Lower lobe of right lung (tissue), 2 donors: ENCODE measurements around the gene FAM199X. TPM values are rescaled to one million over a fixed set of nuclear protein-coding genes. Genes with fewer than 3 reads are reported as not detected.

Experiments
- ATAC-seq, 2 donors: fragments of 200-7000 bp; cut with Tn5 transposase; one replicate each; pipeline ENCODE4 v1.9.1; 2020 to 2022; ENCODE audit warnings: mild to moderate bottlenecking in 2 of 2, moderate library complexity in 2 of 2
- DNase-seq: peaks from one replicate; pipeline ENCODE4 v3.0.0-alpha.2; 2020
- H3K27ac ChIP-seq: fragments of 200-600 bp; one replicate; pipeline ENCODE4 v1.8.0; 2022
- H3K27me3 ChIP-seq: fragments of 200-600 bp; one replicate; pipeline ENCODE4 v1.8.0; 2022; ENCODE audit warnings: low read depth
- H3K36me3 ChIP-seq: fragments of 200-600 bp; one replicate; pipeline ENCODE4 v1.8.0; 2022; ENCODE audit warnings: mild to moderate bottlenecking
- H3K4me1 ChIP-seq: fragments of 200-600 bp; one replicate; pipeline ENCODE4 v1.8.0; 2022
- H3K4me3 ChIP-seq: fragments of 200-600 bp; one replicate; pipeline ENCODE4 v1.8.0; 2022; ENCODE audit warnings: mild to moderate bottlenecking
- H3K9me3 ChIP-seq: fragments of 200-600 bp; one replicate; pipeline ENCODE4 v1.8.0; 2022
- intact Hi-C: fragments of 100-400 bp; cut with DNase I; formaldehyde crosslinking; loops from one replicate; pipeline ENCODE4 v1.11.0; 2022
- long read RNA-seq: library from polyadenylated mRNA; unstranded; transcript quantifications from one replicate; pipeline ENCODE4 v2.0.0, GENCODE V29; 2021
- total RNA-seq: library from RNA; stranded (reverse); fragmentation: NEBNext Ultra II Directional; extraction: Animal tissue kit (Norgen Biotek cat#: 25700); gene quantifications from one replicate; pipeline ENCODE4 v1.2.1, GENCODE V29; 2021
- TF ChIP-seq, protein P1 (sequence below): fragments of 200-600 bp; IDR thresholded peaks from one replicate; pipeline ENCODE4 v1.8.0; 2022; ENCODE audit warnings: antibody characterized with exemption, mild to moderate bottlenecking
- donor health status: DM: no; HTN: yes; CAD: no; lungs with severe emphysema.

FAM199X gene
- 16.6 TPM for total RNA-seq
- long read RNA-seq, full-length matches to known transcripts: 22 of 30 reads
- long read RNA-seq, partial matches to known transcripts: 5 of 30 reads
- long read RNA-seq, other reads (novel, unspliced or antisense): 3 of 30 reads

DNA sequence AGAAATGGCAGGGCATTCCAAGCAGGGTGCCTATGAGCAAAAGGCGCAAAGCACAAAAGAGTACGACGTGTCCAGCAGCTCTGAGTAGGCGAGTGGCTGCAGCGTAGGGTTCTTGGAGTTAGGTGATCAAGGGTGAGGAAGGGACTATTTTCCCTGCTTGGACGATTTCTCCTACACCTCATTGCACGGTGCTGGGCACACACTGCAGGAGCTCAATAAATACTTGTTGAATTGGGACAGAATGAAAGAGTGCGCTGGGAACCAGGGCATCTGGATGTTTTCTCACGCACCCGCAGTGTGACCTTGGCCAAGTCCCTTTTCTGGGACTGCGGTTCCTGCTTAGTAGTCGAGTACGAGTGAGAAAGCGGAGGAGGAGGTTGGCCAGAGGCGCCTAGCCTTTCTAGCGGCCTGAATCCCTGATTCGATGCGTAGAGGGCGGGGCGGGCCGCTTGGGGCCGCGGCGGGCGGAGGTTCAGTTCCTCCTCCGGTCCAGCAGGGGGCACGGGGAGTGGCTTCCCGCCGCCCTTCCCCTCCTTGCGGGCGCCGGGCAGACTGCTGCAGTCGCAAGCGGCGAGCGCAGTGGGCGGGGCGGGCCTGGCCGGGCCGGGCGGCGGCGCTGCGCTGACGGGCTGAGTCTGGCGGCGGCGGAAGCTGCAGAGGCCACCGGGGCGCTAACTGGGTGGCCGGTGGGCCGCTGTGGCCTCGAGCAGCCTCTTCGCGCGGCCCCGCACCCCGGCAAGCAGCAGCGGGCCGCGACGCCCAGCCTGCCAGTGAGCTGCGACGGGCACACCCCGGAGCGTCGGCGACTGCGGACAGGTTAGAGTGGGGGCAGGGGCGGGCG is at the start of gene FAM199X:
Gene FAM199X (plus strand): TSS at position 560 of the 841 bp plus-strand sequence. CDS start 333 bp downstream, outside the sequence.
- no peaks in the 10 kb centered on the region for H3K36me3 ChIP-seq
- TF ChIP-seq, protein P1, sequence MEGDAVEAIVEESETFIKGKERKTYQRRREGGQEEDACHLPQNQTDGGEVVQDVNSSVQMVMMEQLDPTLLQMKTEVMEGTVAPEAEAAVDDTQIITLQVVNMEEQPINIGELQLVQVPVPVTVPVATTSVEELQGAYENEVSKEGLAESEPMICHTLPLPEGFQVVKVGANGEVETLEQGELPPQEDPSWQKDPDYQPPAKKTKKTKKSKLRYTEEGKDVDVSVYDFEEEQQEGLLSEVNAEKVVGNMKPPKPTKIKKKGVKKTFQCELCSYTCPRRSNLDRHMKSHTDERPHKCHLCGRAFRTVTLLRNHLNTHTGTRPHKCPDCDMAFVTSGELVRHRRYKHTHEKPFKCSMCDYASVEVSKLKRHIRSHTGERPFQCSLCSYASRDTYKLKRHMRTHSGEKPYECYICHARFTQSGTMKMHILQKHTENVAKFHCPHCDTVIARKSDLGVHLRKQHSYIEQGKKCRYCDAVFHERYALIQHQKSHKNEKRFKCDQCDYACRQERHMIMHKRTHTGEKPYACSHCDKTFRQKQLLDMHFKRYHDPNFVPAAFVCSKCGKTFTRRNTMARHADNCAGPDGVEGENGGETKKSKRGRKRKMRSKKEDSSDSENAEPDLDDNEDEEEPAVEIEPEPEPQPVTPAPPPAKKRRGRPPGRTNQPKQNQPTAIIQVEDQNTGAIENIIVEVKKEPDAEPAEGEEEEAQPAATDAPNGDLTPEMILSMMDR: peak; percentile 69
- peaks cover 9% of the 10 kb centered on the region for H3K4me1 ChIP-seq
- no peaks in the 10 kb centered on the region for H3K9me3 ChIP-seq
- peak; percentile 94 for DNase-seq
- peak within 1 kb of the TSS; percentile 88 for H3K27ac ChIP-seq
- intact Hi-C loops: no loop called here
- H3K27me3 ChIP-seq: no peaks in the 10 kb centered on the region
- ATAC-seq: peak; percentile 99 to 100
- peak within 1 kb of the TSS; percentile 78 for H3K4me3 ChIP-seq

GRCh38 chrX:104117759-104118158 is 48.5 kb upstream of the FAM199X start:
- DNase-seq: no peak

GRCh38 chrX:104118765-104119164 is 47.5 kb upstream of the FAM199X start:
- ATAC-seq (no peak), DNase-seq (no peak)
- H3K4me3 ChIP-seq: no peak overlapping the region
- intact Hi-C loops: no loop called here
- H3K36me3 ChIP-seq: no peaks in the 10 kb centered on the region
- no peak overlapping the region for H3K27ac ChIP-seq
- TF ChIP-seq, protein P1: no peak
- H3K4me1 ChIP-seq: no peaks in the 10 kb centered on the region
- no peaks in the 10 kb centered on the region for H3K9me3 ChIP-seq
- no peaks in the 10 kb centered on the region for H3K27me3 ChIP-seq

More at GRCh38 chrX:104117759-104118158, 48.5 kb upstream of the FAM199X start:
- TF ChIP-seq, protein P1: no peak
- ATAC-seq: no peak
- Histone ChIP-seq H3K9me3 (no peaks in the 10 kb centered on the region), H3K4me3 (no peak overlapping the region), H3K36me3 (no peaks in the 10 kb centered on the region), H3K27me3 (no peaks in the 10 kb centered on the region), H3K27ac (no peak overlapping the region), H3K4me1 (peaks cover 4% of the 10 kb centered on the region)
- intact Hi-C loops: no loop called here

DNA sequence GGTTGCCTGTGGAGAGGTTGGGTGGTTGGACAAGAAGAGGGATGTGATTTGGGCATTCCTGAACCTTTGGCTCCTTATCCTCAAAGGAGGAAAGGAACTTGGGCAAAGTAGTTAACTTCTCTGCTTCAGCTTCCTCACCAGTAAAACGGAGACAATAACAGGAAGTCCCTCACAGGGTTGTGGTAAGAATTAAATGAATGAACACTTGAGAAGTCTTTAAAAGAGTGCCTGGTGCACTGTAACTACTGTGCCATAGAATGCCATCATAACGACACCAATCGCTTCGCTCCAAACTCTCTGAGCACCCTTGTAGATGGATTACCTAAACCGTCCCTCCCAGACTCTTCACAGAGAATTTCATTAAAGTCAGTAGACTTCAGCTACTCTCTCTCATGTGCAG is 43.4 kb upstream of the FAM199X start:
- no peak overlapping the region for H3K4me3 ChIP-seq
- no peaks in the 10 kb centered on the region for H3K9me3 ChIP-seq
- DNase-seq: no peak
- H3K27me3 ChIP-seq: no peaks in the 10 kb centered on the region
- peaks cover 12% of the 10 kb centered on the region for H3K36me3 ChIP-seq
- no peak overlapping the region for H3K27ac ChIP-seq
- intact Hi-C loops: no loop called here
- ATAC-seq: no peak
- no peaks in the 10 kb centered on the region for H3K4me1 ChIP-seq
- TF ChIP-seq, protein P1: no peak

DNA sequence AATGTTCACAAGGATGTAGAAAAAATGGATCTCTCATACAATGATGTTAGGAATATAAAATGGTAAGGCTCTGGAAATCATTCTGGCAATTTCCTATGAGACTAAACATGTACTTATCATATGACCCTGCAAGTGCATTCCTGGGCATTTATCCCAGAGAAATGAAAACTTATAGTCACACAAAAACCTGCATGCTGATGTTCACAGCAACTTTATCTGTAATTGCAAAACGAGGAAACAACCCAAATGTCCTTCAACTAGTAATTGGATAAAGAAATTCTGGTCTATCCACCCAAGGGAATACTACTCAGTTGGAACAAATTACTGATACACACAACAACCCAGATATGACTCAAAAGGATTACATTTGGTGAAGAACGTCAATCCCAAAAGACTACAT is 39.4 kb upstream of the FAM199X start:
- Histone ChIP-seq H3K4me3 (no peak overlapping the region), H3K27ac (no peak overlapping the region), H3K9me3 (no peaks in the 10 kb centered on the region), H3K4me1 (no peaks in the 10 kb centered on the region), H3K36me3 (peaks cover 17% of the 10 kb centered on the region), H3K27me3 (no peaks in the 10 kb centered on the region)
- DNase-seq (no peak), ATAC-seq (no peak)
- intact Hi-C loops: no loop called here
- TF ChIP-seq, protein P1: no peak
